Measurements from ENCODE around the gene LONP1.

- TF ChIP-seq CTCF (IDR thresholded peaks at IDR 0.05) (no peak), POLR2A (IDR thresholded peaks at IDR 0.05) (no peak)
Measured at GRCh38 chr19:5705552-5705951, 14.4 kb downstream of the LONP1 start.

Data from thyroid gland (tissue), 4 donors.